CD4-positive, alpha-beta T cell (primary cell): Measurements from ENCODE around the gene BANF2. TPM values are rescaled to one million over a fixed set of nuclear protein-coding genes. Genes with fewer than 3 reads are reported as not detected.

Experiments used
- ATAC-seq: fragments of 200-7000 bp; cut with Tn5 transposase; one replicate; pipeline ENCODE4 v1.10.0; 2022; ENCODE audit warnings: mild to moderate bottlenecking; ENCODE audit not compliant: poor library complexity
- CTCF ChIA-PET: fragments of 350-600 bp; sonication (Branson Sonifier 250); formaldehyde crosslinking; loops from one replicate; lab custom pipeline; 2021; ENCODE audit warnings: antibody characterized with exemption, inconsistent platforms; lab: Charles Lee
- POLR2A ChIA-PET: fragments of 350-600 bp; sonication (Branson Sonifier 250); formaldehyde crosslinking; loops from one replicate; lab custom pipeline; 2021; ENCODE audit warnings: antibody characterized with exemption, inconsistent platforms; lab: Charles Lee
- DNase-seq, 14 experiments: peaks; one replicate each; pipeline ENCODE4 v3.0.0-alpha.2; 2013 to 2020; ENCODE audit warnings: mixed read lengths in 2 of 14
- H3K27ac ChIP-seq, 2 donors: one replicate each; pipeline versions ENCODE4 v1.5.1 to v1.7.0; 2013; ENCODE audit warnings: low read length in 2 of 2, low read depth in 1 of 2, mild to moderate bottlenecking in 1 of 2
- H3K27me3 ChIP-seq, 2 experiments: 1 replicate in 1 of 2; 2 replicates in 1 of 2; pipeline versions ENCODE4 v1.6.1 to v1.7.0; 2013; ENCODE audit warnings: low read length in 2 of 2, control low read depth in 1 of 2, mild to moderate bottlenecking in 1 of 2, moderate library complexity in 1 of 2; ENCODE audit not compliant: insufficient read depth in 2 of 2, control insufficient read depth in 1 of 2
- H3K36me3 ChIP-seq: one replicate; pipeline ENCODE4 v1.6.1; 2013; ENCODE audit warnings: low read length, control low read depth; ENCODE audit not compliant: insufficient read depth
- H3K4me1 ChIP-seq: one replicate; pipeline ENCODE4 v1.6.1; 2013; ENCODE audit warnings: low read length, control low read depth; ENCODE audit not compliant: insufficient read depth
- H3K4me3 ChIP-seq: one replicate; pipeline ENCODE4 v1.5.1; 2013; ENCODE audit warnings: mild to moderate bottlenecking, low read length, moderate library complexity
- H3K9me3 ChIP-seq, 2 experiments: 1 replicate in 1 of 2; 2 replicates in 1 of 2; pipeline versions ENCODE4 v1.6.1 to v1.7.0; 2013; ENCODE audit warnings: low read length in 2 of 2, mild to moderate bottlenecking in 2 of 2, control low read depth in 1 of 2, moderate library complexity in 1 of 2; ENCODE audit not compliant: control insufficient read depth in 1 of 2, insufficient read depth in 1 of 2
- H3K27ac Mint-ChIP-seq: one replicate; pipeline ENCODE4 v1.8.0; 2020; ENCODE audit warnings: mixed read lengths
- H3K27me3 Mint-ChIP-seq: one replicate; pipeline ENCODE4 v1.8.0; 2021; ENCODE audit warnings: mixed read lengths
- H3K36me3 Mint-ChIP-seq: one replicate; pipeline ENCODE4 v1.8.0; 2021; ENCODE audit warnings: low read depth, mixed read lengths
- H3K4me1 Mint-ChIP-seq: one replicate; pipeline ENCODE4 v1.8.0; 2021; ENCODE audit warnings: low read depth, mixed read lengths
- H3K4me3 Mint-ChIP-seq: one replicate; pipeline ENCODE4 v1.8.0; 2020; ENCODE audit warnings: mild to moderate bottlenecking, mixed read lengths
- H3K9me3 Mint-ChIP-seq: one replicate; pipeline ENCODE4 v1.8.0; 2020; ENCODE audit warnings: mixed read lengths
- CTCF ChIP-seq: fragments of 200-600 bp; IDR thresholded peaks from one replicate; pipeline ENCODE4 v1.8.0; 2022; ENCODE audit warnings: antibody characterized with exemption, mild to moderate bottlenecking
- intact Hi-C, 2 experiments: fragments of 100-400 bp; cut with DNase I in 1 of 2; cut with micrococcal nuclease in 1 of 2; formaldehyde crosslinking; loops; one replicate each; pipeline versions ENCODE4 v1.15.1 to v1.9.0; 2023 to 2025; cut with DNase I, micrococcal nuclease
- total RNA-seq, 174 experiments: library from RNA in 2 of 174; stranded (reverse) in 2 of 174; gene quantifications; one replicate each; pipeline ENCODE4 v1.2.3 and lab custom pipeline; 2021 to 2026

Gene BANF2
- total RNA-seq, 2 experiments from 2014 or later: not detected

- Histone ChIP-seq H3K4me1 (no peaks in the 10 kb centered on the region), H3K9me3 (no peaks in the 10 kb centered on the region), H3K27me3 (no peaks in the 10 kb centered on the region), H3K4me3 (no peak overlapping the region), H3K36me3 (no peaks in the 10 kb centered on the region), H3K27ac (no peak overlapping the region)
- H3K36me3 Mint-ChIP-seq: no peaks in the 10 kb centered on the region
- no peak for ATAC-seq
- no peak overlapping the region for H3K4me3 Mint-ChIP-seq
- no peak for TF ChIP-seq CTCF
- ChIA-PET POLR2A (no interaction called here), CTCF (no interaction called here)
- no peaks in the 10 kb centered on the region for H3K4me1 Mint-ChIP-seq
- no peaks in the 10 kb centered on the region for H3K9me3 Mint-ChIP-seq
- intact Hi-C loops: no loop called here
- H3K27me3 Mint-ChIP-seq: no peaks in the 10 kb centered on the region
- no peak for DNase-seq
- no peak overlapping the region for H3K27ac Mint-ChIP-seq
Measured at GRCh38 chr20:17712201-17712600, 12.4 kb downstream of the BANF2 start.

GRCh38 chr20:17712708-17713107 is 12.9 kb downstream of the BANF2 start:
- no peak for TF ChIP-seq CTCF
- Histone ChIP-seq H3K27ac (no peak overlapping the region), H3K27me3 (no peaks in the 10 kb centered on the region), H3K36me3 (no peaks in the 10 kb centered on the region), H3K4me3 (no peak overlapping the region), H3K4me1 (no peaks in the 10 kb centered on the region), H3K9me3 (no peaks in the 10 kb centered on the region)
- H3K4me3 Mint-ChIP-seq: no peak overlapping the region
- no peaks in the 10 kb centered on the region for H3K27me3 Mint-ChIP-seq
- ChIA-PET CTCF (no interaction called here), POLR2A (no interaction called here)
- intact Hi-C loops: no loop called here
- H3K4me1 Mint-ChIP-seq: no peaks in the 10 kb centered on the region
- no peak overlapping the region for H3K27ac Mint-ChIP-seq
- no peaks in the 10 kb centered on the region for H3K36me3 Mint-ChIP-seq
- ATAC-seq (no peak), DNase-seq (no peak)
- H3K9me3 Mint-ChIP-seq: no peaks in the 10 kb centered on the region

GRCh38 chr20:17714597-17714996 is 14.8 kb downstream of the BANF2 start:
- Histone ChIP-seq H3K27me3 (no peaks in the 10 kb centered on the region), H3K4me1 (no peaks in the 10 kb centered on the region), H3K9me3 (no peaks in the 10 kb centered on the region), H3K27ac (no peak overlapping the region), H3K36me3 (no peaks in the 10 kb centered on the region), H3K4me3 (no peak overlapping the region)
- no peak for TF ChIP-seq CTCF
- Mint-ChIP-seq H3K4me3 (no peak overlapping the region), H3K4me1 (no peaks in the 10 kb centered on the region), H3K36me3 (no peaks in the 10 kb centered on the region), H3K9me3 (no peaks in the 10 kb centered on the region), H3K27ac (no peak overlapping the region), H3K27me3 (no peaks in the 10 kb centered on the region)
- ATAC-seq: no peak
- CTCF ChIA-PET: no interaction called here
- no peak for DNase-seq
- intact Hi-C loops: no loop called here
- POLR2A ChIA-PET: no interaction called here
